Measurements from ENCODE around the gene ATP6V0B. TPM values are rescaled to one million over a fixed set of nuclear protein-coding genes. Genes with fewer than 3 reads are reported as not detected.
A peak's percentile ranks its signal among the peaks of the same experiment; 100 is the strongest.

ATP6V0B gene
- total RNA-seq, 1 donor from 2014 or later = 39.2 TPM

DNA sequence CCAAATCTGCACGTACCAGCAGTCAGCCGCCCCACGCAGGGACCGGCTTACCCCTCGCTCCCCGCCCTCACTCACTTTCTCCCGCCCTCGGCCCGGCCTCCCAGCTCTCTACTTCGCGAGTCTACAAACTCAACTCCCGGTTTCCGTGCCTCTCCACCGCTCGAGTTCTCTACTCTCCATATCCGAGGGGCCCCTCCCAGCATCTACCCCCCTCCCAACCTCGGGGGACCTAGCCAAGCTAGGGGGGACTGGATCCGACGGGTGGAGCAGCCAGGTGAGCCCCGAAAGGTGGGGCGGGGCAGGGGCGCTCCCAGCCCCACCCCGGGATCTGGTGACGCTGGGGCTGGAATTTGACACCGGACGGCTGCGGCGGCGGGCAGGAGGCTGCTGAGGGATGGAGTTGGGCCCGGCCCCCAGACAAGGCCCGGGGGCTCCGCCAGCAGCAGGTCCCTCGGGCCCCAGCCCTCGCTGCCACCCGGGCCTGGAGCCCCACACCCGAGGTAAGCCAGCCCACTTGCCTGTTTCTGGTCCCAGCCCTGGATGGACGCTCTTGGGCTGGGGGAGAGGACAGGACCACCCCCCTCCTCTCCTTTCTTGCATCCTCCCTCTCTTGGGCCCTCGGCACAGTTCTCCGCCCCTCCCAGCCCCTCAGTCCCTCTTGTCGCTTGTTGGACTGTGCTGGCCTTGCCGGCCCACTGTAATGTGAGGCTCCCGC lies 41.2 kb upstream of the ATP6V0B start, which contains the start of gene ARTN:
Gene ARTN, plus strand, starts transcription at position 416 of the 715 bp plus-strand sequence. CDS start 1,856 bp downstream, outside the sequence.
- H3K27me3 ChIP-seq = peaks cover 64% of the 10 kb centered on the region
- peaks cover 28% of the 10 kb centered on the region for H3K27me3 Mint-ChIP-seq (ENCODE audit: insufficient read depth, low read depth)
- no peaks in the 10 kb centered on the region for H3K79me2 ChIP-seq (ENCODE audit: low read depth)
- H3K9me3 Mint-ChIP-seq = no peaks in the 10 kb centered on the region
- peak within 1 kb of the TSS; percentile 79 for H3K4me3 Mint-ChIP-seq
- peak within 1 kb of the TSS; percentile 100 for H2AFZ ChIP-seq (replicated peaks)
- peak within 1 kb of the TSS; percentile 39 for H3K27ac Mint-ChIP-seq
- peaks cover 29% of the 10 kb centered on the region for H3F3A ChIP-seq (ENCODE audit: low read depth)
- TF ChIP-seq EZH2 (IDR thresholded peaks at IDR 0.05) = no peak
- peak; percentile 81 for DNase-seq (ENCODE audit: low spot score)
- no peak within 1 kb of the TSS for H3K27ac ChIP-seq
- no peaks in the 10 kb centered on the region for H3K9me3 ChIP-seq (ENCODE audit: low read depth)
- H3K4me2 ChIP-seq = peak within 1 kb of the TSS; percentile 99
- H3K4me1 ChIP-seq = peaks cover 30% of the 10 kb centered on the region
- H3K36me3 ChIP-seq = no peaks in the 10 kb centered on the region
- H3K4me1 Mint-ChIP-seq = peaks cover 33% of the 10 kb centered on the region
- H3K36me3 Mint-ChIP-seq = peaks cover 4% of the 10 kb centered on the region
- H3K4me3 ChIP-seq = peak within 1 kb of the TSS; percentile 81
- H3K9ac ChIP-seq = peak within 1 kb of the TSS; percentile 16
- peaks cover 42% of the 10 kb centered on the region for H4K20me1 ChIP-seq (ENCODE audit: low read depth)

DNA sequence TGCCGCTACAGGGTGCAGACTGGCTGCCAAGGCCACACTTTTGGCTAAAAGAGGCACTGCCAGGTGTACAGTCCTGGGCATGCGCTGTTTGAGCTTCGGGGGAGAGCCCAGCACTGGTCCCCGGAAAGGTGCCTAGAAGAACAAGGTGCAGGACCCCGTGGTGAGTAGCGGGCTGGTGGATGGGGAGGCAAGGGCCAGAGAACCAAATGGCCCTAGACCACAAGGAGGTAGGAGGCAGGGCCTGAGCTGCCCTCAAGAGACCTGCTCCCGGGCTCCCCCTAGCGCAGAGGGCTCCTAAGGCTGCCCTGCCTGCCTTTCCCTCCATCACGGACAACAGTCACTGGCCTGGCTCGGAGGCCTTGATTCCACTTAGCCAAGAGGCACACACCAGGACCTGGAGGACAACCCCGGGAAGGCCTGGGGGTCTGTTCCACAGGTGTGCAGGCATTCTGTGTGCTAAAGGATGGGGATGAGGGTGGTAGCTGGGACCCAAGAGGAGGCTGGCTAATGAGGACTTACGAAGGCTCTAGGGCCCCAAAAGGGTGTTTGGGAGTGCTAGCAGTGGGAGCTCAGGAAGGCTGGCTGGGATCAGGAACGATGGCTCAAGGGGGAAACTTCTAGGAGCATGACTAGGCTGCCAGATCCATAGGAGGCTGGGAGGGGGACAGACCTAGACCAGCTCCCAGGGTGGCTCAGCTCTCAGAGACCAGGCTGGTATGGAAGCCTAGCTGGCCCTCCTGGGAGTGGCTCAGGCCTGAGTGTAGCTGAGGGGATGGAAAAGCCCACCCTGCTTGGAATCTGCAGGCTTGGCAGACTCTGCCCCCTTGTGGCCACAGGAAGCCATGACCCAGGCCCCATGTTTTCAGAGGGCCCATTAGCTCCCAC lies 40.4 kb upstream of the ATP6V0B start:
- H3K9me3 Mint-ChIP-seq = no peaks in the 10 kb centered on the region
- H3K9ac ChIP-seq = no peak overlapping the region
- peaks cover 4% of the 10 kb centered on the region for H3K36me3 Mint-ChIP-seq
- H3K4me2 ChIP-seq = peak overlapping the region; percentile 99
- TF ChIP-seq, protein P1, sequence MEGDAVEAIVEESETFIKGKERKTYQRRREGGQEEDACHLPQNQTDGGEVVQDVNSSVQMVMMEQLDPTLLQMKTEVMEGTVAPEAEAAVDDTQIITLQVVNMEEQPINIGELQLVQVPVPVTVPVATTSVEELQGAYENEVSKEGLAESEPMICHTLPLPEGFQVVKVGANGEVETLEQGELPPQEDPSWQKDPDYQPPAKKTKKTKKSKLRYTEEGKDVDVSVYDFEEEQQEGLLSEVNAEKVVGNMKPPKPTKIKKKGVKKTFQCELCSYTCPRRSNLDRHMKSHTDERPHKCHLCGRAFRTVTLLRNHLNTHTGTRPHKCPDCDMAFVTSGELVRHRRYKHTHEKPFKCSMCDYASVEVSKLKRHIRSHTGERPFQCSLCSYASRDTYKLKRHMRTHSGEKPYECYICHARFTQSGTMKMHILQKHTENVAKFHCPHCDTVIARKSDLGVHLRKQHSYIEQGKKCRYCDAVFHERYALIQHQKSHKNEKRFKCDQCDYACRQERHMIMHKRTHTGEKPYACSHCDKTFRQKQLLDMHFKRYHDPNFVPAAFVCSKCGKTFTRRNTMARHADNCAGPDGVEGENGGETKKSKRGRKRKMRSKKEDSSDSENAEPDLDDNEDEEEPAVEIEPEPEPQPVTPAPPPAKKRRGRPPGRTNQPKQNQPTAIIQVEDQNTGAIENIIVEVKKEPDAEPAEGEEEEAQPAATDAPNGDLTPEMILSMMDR (IDR thresholded peaks at IDR 0.05) = peak; percentile 85
- TF ChIP-seq EZH2phosphoT487 (IDR thresholded peaks at IDR 0.05) = no peak
- H3K4me3 Mint-ChIP-seq = peak overlapping the region; percentile 79
- H3K4me3 ChIP-seq = peak overlapping the region; percentile 81
- peaks cover 33% of the 10 kb centered on the region for H3K4me1 Mint-ChIP-seq
- H3F3A ChIP-seq (ENCODE audit: low read depth) = peaks cover 29% of the 10 kb centered on the region
- no peak overlapping the region for H3K27ac Mint-ChIP-seq
- peaks cover 69% of the 10 kb centered on the region for H3K27me3 ChIP-seq
- H3K27ac ChIP-seq = no peak overlapping the region
- H3K9me3 ChIP-seq (ENCODE audit: low read depth) = no peaks in the 10 kb centered on the region
- H2AFZ ChIP-seq (replicated peaks) = peak overlapping the region; percentile 100
- peaks cover 31% of the 10 kb centered on the region for H3K27me3 Mint-ChIP-seq (ENCODE audit: insufficient read depth, low read depth)
- H4K20me1 ChIP-seq (ENCODE audit: low read depth) = peaks cover 42% of the 10 kb centered on the region
- H3K36me3 ChIP-seq = no peaks in the 10 kb centered on the region
- peaks cover 30% of the 10 kb centered on the region for H3K4me1 ChIP-seq
- no peaks in the 10 kb centered on the region for H3K79me2 ChIP-seq (ENCODE audit: low read depth)
- peak; percentile 91 for DNase-seq (ENCODE audit: low spot score)

DNA sequence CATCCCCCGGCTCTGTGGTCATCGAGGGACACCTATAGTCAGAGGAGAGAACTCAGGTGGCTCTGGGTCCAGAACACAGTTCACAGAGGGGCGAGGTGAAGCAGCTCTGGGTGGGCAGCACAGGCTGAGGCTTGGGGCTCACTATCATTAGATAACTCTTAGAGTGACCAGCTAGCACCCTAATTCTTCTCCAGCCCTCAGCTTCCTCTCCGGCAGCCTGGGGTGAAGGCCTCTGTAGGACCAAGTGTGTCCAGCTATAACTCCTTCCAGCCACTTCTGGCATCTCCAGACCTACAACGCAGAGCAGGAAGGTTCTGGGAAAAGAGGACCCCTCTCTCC lies 39.8 kb upstream of the ATP6V0B start:
- Mint-ChIP-seq H3K9me3 (no peaks in the 10 kb centered on the region), H3K27me3 (ENCODE audit: insufficient read depth, low read depth) (peaks cover 32% of the 10 kb centered on the region), H3K36me3 (no peaks in the 10 kb centered on the region), H3K27ac (no peak overlapping the region), H3K4me3 (peak overlapping the region; percentile 71), H3K4me1 (peaks cover 29% of the 10 kb centered on the region)
- TF ChIP-seq EZH2phosphoT487 (IDR thresholded peaks at IDR 0.05) (no peak), EZH2 (IDR thresholded peaks at IDR 0.05) (no peak)
- TF ChIP-seq, protein P1 (IDR thresholded peaks at IDR 0.05) = no peak
- H3K4me2 ChIP-seq = peak overlapping the region; percentile 84
- peaks cover 30% of the 10 kb centered on the region for H3K4me1 ChIP-seq
- no peak for DNase-seq (ENCODE audit: low spot score)
- H3K4me3 ChIP-seq = no peak overlapping the region
- H3K9ac ChIP-seq = no peak overlapping the region
- no peak overlapping the region for H2AFZ ChIP-seq (replicated peaks)
- H3K36me3 ChIP-seq = no peaks in the 10 kb centered on the region
- peaks cover 69% of the 10 kb centered on the region for H3K27me3 ChIP-seq
- peaks cover 29% of the 10 kb centered on the region for H3F3A ChIP-seq (ENCODE audit: low read depth)
- H3K79me2 ChIP-seq (ENCODE audit: low read depth) = no peaks in the 10 kb centered on the region
- H4K20me1 ChIP-seq (ENCODE audit: low read depth) = peaks cover 42% of the 10 kb centered on the region
- H3K9me3 ChIP-seq (ENCODE audit: low read depth) = no peaks in the 10 kb centered on the region
- no peak overlapping the region for H3K27ac ChIP-seq

Measured in neural progenitor cell (in vitro differentiated cells).